HFF-Myc (cell line): Measurements from ENCODE around the gene FREM1.

Experiments used
- DNase-seq: peaks from one replicate; pipeline ENCODE4 v3.0.0-alpha.2; 2011; ENCODE audit warnings: low read depth; ENCODE audit errors: extremely low read depth
- H3K4me3 ChIP-seq: replicated peaks from 2 replicates; pipeline ENCODE4 v1.5.1; 2011; ENCODE audit warnings: low read depth, mild to moderate bottlenecking, control low read depth, low read length
- CTCF ChIP-seq: IDR thresholded peaks from 2 replicates; pipeline ENCODE4 v1.5.1; 2012; ENCODE audit warnings: mild to moderate bottlenecking, low read depth, low read length, control low read depth; ENCODE audit errors: missing control alignments

Gene FREM1

GRCh38 chr9:14939378-14939777 is 29.1 kb upstream of the FREM1 start:
- H3K4me3 ChIP-seq, result no peak overlapping the region
- TF ChIP-seq CTCF, result no peak
- no peak for DNase-seq

DNA sequence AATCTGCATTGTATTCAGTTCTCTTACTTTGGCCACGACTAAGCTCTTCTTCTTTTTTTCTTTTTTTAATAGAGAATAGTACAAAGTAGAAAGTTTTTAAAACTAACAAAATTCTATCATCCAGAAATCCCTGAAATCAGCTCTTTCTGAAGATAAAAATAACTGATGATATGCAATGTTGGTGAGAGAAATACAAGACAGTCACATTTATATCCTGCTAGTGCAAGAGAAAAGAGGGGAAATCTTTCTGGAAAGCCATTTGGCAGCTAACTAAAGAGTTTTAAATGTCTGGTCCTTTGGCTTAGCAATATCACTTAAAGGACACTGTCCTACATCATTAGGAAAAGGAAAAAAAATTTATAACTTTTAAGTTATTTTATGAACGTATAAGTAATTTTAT is 27.0 kb upstream of the FREM1 start:
- TF ChIP-seq CTCF, result no peak
- no peak for DNase-seq
- no peak overlapping the region for H3K4me3 ChIP-seq

DNA sequence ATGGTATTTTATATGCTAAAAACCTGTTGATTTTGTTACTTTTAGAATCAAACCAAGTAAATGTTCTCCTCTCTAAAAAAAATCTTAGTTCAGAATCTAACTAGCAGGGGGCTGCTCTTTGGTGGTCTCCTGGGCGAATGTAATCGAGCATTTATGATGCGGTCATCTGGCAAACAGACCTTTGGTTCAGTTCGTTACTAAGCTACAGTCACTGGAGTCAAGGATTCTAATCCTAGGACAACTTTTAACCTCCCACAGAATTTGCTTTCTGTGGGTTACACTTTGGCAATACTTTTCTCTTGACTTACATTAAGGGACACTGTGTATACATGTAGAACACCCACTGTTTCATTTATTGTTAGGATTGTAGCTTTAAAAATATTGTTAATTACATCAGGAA is 26.3 kb upstream of the FREM1 start:
- no peak for DNase-seq
- no peak overlapping the region for H3K4me3 ChIP-seq
- no peak for TF ChIP-seq CTCF

DNA sequence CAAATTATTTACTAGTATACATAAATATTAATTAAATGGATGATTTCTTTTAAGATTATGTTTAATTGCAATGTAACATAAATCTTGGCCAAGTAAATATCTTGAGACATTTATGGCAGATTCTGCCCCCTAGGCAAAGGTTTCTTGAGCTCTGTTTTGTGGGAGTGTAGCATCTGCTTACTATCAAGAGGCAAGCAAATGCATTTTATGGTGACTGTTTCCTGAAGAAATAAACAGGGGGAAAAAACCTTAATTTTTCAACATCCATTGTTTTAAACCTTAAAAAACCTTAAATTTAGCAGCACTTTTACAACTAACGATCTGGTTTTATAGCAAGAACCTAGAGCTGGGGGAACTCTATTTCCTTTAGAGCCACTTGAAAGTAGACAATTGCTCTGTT is 25.7 kb upstream of the FREM1 start:
- no peak for TF ChIP-seq CTCF
- no peak overlapping the region for H3K4me3 ChIP-seq
- DNase-seq, result no peak

DNA sequence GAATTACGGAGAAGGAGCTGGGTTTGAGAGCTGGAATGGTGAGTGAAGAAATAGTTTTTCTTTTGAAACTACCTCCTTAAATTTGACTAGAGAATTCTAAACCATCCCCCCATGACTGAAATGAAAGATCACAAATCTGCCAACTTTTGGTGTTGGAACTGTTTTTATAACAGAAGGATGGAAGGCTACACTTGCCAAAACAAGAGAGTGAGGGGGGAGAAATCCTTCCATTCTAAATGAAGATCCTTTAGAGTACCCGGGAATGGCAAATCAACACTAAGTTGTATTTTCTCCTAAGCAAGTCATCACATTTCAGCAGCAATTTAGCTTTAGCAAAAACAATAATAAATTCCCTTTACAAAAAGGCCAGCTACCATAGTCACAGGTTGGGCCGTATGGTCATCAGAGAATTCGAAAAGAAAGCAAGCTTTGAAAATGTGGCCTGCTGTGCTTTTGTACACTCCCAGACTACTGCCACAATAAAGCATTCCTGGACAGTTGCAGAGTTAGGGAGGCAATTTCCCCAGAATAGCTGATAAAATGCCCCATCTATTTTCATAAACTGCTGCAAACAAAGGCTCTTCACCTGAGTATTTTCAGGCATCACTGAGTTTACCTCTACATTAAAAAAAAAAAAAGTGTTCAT is 25.0 kb upstream of the FREM1 start:
- TF ChIP-seq CTCF, result no peak
- DNase-seq, result no peak
- no peak overlapping the region for H3K4me3 ChIP-seq

DNA sequence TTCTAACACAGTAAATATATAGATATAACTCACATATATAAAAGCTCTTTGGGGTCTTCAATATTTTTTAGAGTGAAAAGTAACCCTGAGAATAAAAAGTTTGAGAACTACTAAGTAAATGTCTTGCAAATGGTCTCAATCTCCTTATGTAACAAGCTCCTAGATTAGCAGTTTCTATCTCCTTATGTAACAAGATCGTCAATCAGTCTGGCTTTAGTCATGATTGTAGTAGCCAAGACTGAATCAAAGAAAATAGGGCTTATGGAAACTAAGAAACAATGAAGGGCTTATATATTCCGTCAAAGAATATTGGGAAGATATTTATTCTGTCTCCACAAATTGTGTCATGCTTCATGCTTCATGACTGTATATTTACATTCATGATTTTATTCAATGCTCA is 22.4 kb upstream of the FREM1 start:
- no peak for TF ChIP-seq CTCF
- no peak for DNase-seq
- H3K4me3 ChIP-seq, result no peak overlapping the region

- TF ChIP-seq CTCF, result no peak
- DNase-seq, result no peak
- H3K4me3 ChIP-seq, result no peak overlapping the region
Observed at GRCh38 chr9:14932231-14932630, 22.0 kb upstream of the FREM1 start.
